HG03575 (cell line): ENCODE data around the gene CTIF.

Experiments used
- ATAC-seq: cut with Tn5 transposase; IDR thresholded peaks from one replicate; pipeline ENCODE4 v1.9.1; 2021; ENCODE audit not compliant: unreplicated experiment, insufficient number of reproducible peaks, low FRiP score; ENCODE audit errors: extremely low read depth

The CTIF gene

DNA sequence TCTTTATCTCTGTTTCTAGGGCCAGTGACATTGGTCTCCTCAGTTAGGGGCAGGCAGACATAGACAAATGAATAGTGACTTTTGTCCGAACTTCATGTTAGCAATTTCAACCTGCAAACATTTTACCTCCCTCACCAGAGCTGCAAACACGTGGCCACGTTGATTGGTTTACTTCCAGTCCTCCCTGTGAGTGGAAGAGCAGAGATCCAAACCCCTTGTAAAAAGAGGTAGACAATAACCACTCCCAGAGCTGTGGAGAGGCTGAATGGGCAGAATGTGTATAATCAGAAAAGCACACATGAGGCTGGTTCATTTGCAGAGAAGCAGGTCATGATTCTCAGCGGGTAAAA lies 31.1 kb downstream of the CTIF start:
- no peak for ATAC-seq

DNA sequence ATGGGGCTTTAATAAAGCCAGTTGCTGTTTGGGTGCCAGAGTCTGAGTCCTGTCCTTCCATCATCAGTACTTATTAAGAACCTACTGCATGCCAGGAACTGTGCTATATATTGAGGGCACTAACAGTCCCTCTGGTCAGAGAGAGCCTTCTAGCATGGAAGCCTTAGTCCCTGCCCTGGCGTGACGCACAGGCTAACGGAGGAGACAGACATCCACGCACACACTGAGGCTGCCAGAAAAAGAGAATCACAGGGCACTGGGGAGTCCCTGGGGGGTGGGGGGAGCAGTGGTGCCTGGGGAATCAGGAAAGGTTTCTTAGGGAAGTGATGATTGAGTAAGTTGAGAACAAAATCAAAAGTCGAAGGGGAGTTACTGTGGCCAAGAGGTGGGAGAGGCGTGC lies 31.5 kb downstream of the CTIF start:
- no peak for ATAC-seq

DNA sequence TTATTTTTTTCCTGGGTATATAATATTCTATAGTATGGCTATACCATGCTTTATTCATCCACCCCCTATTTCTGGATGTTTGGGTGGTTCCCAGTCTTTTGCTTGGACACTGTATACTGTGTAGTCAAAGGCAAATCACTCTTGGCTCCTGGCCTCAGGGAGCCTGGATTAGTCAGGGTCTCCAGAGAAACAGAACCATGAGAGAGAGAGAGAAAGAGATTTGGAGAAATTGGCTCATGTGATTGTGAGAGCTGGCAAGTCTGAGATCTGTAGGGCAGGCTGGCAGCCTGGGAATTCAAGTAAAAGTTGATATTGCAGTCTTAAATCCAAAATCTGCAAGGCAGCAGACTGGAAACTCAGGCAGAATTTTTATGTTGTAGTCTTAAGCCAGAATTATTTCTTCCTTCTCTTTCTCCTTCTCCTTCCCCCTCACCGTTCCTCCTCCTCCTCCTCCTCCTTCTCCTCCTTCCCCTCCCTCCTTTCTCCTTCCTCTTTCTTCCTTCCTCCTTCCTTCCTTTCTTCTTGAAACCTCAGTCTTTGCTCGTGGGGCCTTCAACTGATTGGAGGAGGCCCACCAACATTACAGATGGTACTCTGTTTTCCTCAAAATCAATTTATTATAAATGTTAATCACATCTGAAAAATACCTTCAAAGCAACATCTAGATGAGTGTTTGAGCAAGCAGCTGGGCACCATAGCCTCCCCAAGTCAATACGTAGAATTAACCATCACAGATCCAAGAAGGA lies 33.0 kb downstream of the CTIF start:
- no peak for ATAC-seq

DNA sequence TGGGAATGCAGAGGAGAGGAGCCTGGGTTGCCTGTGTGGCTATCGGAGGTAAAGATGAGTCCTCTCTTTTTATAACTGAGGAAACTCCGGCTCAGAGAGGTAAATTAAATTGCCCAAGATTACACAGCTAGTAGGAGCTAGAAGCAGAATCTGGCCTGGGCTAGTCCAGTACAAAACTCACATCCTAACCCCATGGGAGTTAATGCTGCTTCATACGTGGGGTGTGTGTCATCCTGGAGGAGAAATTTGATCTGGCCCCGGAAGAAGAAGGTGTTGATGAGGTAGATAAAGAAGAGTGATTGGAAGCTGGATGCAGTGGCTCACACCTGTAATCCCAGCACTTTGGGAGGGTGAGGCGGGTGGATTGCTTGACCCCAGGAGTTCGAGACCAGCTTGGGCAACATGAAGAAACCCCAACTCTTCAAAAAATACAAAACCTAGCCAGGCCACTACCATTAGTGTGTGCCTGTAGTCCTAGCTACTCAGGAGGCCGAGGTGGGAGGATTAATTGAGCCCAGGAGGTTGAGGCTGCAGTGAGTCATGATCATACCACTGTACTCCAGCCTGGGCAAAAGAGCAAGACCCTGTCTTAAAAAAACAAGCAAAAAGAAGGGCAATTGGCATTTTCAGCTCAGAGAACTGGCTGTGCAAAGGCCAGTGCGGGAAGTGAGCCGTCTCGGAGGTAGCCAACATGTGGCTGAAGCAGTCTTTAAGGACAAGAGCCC lies 33.7 kb downstream of the CTIF start:
- no peak for ATAC-seq

DNA sequence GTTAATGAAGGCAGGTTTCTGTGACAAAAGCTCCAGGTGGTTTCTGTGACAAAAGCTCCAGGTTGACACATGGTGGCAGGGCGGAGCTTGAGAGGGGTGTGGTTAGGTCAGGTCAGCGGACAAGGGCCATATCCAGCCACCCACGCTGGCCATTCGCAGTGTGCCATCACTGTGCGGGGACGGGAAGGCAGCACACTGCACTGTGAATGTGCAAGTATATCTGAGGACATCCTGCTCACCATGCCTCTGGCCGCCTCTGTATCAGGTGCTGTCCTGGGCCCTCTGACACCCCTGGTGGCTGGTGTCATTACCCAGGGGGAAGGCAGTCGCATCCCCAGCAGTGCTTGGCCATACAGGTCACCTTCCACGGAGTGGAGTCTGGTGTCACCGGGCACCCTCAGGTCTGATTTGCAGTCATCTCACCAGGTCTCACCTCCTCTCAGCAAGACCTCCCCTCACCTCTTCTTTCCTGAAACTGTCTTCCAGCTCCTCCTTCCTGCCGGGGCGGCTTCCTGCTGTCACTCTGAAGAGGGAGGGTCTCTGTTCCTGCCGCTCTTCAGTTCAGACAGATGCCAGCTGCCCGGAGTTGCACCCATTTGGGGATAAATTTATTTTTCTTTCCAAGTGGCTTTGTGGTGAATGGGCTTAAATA lies 34.9 kb downstream of the CTIF start:
- ATAC-seq, result no peak

DNA sequence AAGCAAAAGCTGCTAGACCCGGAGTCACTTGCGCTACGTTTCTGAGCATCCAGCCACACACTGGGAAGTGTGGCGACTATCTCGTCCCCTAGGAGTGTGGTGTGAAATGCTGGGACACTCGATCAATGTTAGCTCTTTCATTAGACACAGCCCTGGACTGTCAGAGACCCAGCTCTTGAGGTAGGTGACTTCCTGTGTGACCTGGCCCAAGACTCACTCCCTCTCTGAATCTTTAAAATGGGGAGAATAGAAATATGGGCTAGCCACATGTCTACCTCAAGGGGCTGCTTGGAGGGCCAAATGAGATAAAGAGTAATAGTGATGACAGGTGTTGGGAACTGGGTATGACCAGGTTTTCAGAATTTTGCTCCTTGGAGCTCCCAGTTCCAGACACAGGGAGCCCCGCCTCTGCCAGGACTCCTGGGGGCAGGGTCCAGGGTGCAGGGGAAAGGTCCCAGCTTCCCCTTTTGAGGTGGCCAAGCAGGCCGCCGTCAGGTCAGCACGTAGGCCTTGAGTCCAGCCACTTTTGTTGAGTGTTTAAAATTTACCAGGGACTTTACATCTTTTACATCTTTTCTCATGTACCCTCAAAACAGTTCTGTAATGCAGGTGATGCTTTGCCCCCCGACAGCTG lies 36.0 kb downstream of the CTIF start:
- no peak for ATAC-seq

DNA sequence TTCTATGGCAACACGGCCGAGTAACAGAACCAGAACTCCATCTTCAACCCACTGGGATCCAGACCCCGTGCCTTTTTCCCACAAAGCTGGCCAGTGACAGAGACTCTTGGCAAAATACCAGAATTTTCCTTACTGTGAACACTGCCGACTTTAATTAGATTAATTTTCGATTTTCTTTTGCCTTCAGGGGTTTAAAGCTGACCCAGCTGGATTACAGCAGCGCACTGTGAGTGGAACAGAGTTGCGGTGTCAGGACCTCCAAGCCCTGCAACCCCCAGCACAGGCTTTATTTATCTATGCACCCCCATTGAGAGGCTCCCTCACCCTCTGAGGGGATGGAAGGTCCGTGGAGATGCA lies 36.4 kb downstream of the CTIF start:
- no peak for ATAC-seq

DNA sequence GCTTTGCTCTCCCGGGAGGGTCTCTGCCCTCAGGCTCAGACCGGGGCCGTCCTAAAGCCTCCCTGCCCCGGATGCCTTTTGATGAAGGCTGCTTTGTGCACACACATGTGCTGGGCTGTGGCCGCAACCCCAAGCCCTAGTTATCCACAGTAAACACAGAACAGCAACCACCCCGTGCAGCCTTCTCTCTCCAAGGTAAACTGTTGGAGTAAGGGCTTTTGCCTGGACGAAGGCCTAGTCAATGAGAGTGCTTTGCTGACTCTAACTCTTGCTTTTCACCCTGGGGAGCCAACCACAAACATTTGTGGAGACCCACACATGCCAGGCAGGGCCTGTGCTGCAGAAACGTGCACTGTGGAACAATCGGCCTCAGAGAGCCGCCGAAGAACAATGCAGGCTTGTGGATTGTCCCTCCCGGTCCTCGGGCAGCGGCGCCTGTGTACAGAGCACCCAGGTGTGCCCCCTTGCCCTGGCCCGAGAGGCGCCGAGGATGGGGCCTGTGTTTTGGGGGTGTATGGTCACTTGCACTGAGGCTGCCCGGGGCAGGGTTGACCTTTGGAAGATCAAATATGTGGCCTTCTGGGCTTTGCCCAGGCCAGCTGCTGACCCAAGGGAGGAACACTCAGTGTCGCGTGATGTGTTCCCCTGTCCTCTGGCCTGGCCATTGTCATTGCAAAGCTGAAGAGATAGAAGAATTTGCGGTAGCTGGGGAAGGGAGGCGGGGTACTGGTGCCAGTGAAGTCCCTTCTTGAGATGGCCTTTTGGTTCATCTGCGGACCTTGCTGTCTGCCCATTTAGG lies 37.0 kb downstream of the CTIF start:
- ATAC-seq, result no peak

DNA sequence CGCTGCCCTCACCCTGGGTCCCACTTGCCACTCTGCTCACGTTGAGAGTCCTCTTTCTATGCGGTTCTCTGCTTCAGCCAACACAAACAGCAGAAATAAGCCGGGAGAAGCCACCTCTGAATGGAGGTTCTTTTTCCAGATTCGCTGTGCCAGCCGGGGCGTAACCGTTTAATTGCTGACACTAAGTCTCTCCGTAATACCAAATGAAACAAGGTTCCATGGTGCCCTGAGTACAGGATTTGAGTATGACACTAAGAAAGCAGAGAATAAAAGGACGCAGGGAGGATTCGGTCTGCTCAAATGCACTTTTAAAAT lies 37.6 kb downstream of the CTIF start:
- no peak for ATAC-seq

DNA sequence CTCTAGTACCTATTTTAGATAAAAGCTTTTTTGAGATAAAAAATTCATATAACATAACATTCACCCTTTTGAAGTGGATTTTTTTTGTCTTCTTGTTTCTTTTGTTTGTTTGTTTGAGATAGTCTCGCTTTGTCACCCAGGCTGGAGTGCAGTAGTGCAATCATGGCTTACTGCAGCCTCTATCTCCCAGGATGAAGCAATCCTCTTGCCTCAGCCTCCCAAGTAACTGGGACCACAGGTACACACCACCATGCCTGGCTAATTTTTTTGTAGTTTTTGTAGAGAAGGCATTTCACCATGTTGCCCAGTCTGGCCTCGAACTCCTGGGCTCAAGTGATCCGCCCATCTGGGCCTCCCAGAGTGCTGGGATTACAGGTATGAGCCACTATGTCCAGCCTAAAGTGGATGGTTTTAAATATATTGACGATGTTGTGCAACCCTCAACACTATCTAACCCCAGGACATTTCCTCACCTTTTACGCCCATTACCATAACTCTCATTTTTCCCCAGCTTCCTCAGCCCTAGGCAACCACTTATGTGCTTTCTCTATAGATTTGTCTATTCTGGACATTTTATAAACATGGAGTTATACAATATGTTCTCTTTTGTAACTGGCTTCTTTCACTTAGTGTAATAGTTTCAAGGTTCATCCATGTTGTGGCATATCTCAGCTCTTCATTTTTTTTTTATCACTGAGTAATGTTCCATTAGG lies 38.8 kb downstream of the CTIF start:
- ATAC-seq, result no peak

DNA sequence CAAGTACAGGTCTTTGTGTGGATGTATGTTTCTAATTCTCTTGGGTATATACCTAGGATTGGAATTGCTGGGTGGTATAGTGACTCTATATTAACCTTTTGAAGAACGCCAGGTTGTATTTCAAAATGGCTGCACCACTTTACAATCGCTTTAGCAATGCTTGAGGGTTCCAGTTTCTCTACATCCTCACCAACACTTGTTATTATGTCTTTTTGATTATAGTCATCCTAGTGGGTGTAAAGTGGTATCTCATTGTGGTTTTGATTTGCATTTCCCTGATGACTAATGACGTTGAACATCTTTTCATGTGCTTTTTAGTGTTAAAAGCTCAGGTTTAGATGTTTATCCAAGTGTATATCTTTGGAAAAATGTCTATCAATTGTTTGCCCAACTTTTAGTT lies 39.5 kb downstream of the CTIF start:
- no peak for ATAC-seq

DNA sequence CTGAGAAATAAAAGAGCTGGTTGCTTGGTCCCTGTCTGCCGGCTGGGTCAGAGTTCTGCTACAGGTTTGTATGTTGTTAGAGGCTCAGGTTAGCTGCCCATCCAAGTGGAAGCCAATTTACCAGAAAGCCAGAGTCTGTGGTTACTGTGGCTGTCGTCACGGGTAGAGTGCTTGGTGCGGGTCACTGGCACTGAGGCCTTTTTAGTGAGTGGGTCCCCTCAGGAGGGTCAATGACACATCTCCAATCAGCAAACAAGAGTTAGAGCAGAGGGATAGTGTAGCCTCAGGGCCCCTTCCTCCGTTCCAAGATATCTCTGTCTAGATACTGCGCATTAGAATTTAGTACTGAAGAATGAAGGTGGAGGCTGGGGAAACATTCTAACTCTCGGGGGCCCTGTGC lies 41.2 kb downstream of the CTIF start:
- no peak for ATAC-seq

DNA sequence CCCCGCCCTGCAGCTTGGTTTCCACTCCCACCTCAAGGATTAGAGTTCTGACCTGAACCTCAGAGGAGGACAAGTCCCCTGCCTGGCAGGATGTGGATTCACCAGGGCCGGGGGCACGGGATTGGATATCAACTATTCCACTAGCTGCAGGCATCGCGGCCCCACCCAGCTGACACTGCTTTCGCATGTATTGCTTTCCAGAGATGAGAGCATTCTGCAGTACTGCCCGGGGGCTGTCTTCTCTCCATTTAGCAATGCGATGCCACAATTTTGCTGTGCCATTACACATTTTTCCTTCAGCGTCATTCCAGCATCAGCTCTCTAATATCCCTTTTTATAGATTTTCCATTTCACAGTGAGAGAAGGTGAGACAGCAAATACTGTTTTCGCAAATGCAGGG lies 42.0 kb downstream of the CTIF start:
- ATAC-seq, result no peak

DNA sequence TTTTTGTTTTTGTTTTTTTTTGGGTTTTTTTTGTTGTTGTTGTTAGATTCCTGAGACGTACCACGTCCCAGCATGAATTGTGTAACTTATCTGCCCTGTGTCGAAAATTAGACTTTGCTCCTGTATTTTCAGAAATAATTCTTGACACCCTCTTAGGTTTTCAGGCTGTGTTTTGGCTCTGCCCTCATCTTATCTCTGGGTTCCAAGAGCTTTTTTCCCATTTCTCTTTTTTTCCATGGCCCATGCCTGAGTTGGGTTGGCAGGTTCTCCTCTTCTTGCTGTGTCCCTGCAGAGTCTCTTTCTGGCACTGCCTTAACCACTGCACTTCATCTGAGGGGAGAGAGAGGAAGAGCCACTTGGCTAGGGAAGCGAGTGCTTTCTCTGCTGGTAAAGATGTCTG lies 42.4 kb downstream of the CTIF start:
- ATAC-seq, result no peak

DNA sequence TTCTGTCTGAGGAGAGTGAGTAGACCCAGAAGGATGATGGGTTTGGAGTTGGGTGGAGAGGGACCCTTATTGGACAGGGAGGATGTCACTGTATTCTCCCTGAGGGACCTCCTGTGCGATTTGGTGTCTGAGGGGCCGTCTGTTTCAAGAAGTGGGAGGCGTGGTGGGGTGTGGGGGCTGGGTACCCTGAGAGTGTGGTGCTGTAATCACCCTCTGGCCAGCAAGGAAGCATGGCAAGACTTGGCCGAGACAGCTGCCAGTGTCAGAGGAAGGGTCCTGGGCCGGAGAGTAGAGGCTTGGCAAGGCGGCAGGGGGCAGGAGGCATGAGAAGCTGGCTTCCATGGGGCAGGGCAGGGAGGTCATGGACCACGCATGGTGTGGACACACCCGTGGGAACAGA lies 43.1 kb downstream of the CTIF start:
- ATAC-seq, result no peak

DNA sequence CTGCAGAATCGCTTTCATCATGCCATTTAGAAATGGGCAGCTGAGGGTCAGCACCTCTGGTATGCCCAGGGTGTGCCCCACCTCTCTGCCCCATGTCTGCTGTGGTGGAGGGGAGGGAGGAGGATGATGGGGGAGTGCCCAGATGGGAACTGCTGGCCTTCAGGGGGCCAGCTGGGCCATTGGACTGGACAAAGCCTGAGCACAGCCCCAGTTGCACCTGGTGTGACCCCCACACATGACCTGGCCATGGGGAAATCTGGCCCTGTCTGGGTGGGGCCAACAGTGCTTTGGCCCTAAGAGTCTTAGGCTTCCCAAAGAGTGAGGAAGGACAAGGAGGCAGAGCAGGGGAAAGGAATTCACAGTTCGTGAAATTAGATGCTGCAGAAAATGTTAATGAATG lies 44.1 kb downstream of the CTIF start:
- ATAC-seq, result no peak

DNA sequence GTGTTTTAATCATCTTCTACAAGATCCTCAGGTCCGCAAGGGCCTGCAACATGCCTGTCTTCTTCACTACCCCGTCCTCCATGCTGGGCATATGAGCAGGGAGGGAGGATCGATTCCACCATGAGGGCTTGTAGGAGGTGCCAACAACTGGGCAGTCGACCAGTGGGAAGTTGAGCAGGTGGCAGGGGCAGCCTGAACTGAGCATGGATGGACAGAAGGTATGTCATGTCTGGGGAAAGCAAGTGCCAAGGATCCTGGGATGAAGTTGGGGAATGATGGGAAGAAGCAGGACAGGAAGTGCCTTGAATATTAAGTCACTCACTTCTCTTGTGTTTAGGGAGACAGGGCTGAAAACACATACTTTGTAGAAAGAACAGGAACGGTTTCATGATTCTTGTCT lies 44.7 kb downstream of the CTIF start:
- ATAC-seq, result no peak

DNA sequence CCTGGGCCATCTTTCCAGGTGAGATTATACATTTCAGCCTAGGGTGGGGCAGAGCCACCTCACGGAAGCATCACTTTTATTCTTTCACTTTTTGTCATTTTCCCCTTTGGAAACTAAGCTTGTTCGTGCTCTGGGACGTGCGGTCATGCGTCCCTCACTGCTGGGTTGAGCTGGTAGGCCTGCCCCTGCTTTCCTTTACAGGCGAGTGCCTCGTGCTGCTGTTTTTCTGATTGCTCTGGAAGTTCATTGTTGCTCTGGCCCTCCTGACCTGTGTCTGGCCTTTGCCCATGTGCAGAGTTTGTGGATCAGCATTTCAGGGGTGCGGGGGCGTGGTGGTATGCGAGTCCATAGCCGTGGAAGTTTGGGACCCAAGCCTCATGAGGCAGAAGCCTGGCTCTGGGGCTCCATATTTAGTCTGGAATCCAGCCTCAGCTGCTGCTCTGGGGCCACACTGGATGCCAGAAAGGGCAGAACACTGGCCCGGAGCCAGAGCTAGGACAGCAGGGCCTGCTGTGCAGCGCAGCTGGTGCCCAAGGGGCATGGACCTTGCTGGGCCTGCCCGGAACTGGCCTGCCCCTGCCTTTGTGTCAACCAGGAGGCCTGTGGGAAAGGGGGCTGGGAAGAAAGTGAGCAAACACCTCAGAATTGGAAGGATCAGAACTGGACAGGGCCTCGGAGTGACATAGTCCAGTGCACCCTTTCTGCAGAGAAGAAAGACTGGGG lies 51.1 kb downstream of the CTIF start:
- no peak for ATAC-seq
